ENCODE data around the gene GRM7.

The GRM7 gene

GRCh38 chr3:7215706-7216105 is 354.8 kb downstream of the GRM7 start:
- DNase-seq: no peak
- Mint-ChIP-seq H3K4me1 (no peaks in the 10 kb centered on the region), H3K9me3 (peaks cover 3 to 6% of the 10 kb centered on the region in 2 donors), H3K27ac (no peak overlapping the region), H3K27me3 (no peaks in the 10 kb centered on the region), H3K4me3 (no peak overlapping the region)
- no peak for ATAC-seq

DNA sequence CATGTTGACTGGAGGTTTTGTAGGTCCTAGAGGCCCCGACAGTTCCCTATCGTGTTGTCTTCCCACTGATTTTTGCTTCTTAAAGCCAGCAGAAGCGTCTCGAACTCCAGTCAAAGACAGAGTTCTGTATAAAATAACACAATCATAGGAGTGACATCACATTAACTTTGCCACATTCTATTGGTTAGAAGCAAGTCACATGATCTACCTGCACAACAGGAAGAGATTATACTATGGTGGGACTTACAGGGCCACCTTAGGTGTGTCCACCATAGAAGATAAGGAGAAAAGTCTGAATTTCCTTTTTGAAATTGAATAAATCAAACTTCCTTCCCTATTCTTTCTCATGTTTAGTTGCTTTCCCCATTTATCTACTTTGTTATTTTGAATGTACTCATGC is 365.5 kb downstream of the GRM7 start:
- Mint-ChIP-seq H3K4me3 (no peak overlapping the region), H3K27me3 (no peaks in the 10 kb centered on the region), H3K9me3 (peaks cover 0 to 8% of the 10 kb centered on the region in 2 donors), H3K27ac (no peak overlapping the region), H3K4me1 (no peaks in the 10 kb centered on the region)
- ATAC-seq: no peak
- DNase-seq: no peak

DNA sequence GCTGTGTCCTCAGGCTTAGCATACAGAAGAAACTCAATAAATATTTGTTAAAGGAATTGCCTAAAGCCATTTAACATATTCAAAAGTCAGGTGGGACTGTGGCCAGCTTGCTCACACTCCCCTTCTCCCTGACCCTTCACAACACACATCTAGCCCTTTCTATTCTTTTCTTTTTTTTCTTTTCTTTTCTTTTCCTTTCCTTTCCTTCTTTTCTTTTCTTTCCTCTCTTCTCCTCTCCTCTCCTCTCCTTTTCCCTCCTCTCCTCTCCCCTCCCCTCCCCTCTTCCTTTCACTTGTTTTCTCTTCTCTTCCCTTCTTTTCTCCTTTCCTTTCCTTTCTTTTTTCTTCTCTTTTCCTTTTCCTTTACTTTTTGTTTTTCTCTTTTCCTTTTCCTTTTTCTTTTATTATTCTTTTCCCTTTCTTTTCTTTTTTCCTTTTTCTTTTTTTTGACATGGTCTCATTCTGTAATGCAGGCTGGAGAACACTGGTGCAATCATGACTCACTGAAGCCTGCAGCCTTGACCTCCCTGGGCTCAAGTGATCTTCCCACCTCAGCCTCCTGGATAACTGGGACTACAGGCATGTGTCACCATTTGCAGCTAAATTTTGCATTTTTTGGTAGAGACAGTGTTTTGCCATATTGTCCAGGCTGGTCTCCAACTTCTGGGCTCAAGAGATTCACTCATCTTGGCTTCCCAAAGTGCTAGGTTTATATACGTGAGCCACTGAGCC is 377.8 kb downstream of the GRM7 start:
- no peak for DNase-seq
- Mint-ChIP-seq H3K9me3 (peaks cover 12% of the 10 kb centered on the region in 2 donors), H3K4me1 (no peaks in the 10 kb centered on the region), H3K27ac (no peak overlapping the region), H3K27me3 (no peaks in the 10 kb centered on the region), H3K4me3 (no peak overlapping the region)
- ATAC-seq: no peak

DNA sequence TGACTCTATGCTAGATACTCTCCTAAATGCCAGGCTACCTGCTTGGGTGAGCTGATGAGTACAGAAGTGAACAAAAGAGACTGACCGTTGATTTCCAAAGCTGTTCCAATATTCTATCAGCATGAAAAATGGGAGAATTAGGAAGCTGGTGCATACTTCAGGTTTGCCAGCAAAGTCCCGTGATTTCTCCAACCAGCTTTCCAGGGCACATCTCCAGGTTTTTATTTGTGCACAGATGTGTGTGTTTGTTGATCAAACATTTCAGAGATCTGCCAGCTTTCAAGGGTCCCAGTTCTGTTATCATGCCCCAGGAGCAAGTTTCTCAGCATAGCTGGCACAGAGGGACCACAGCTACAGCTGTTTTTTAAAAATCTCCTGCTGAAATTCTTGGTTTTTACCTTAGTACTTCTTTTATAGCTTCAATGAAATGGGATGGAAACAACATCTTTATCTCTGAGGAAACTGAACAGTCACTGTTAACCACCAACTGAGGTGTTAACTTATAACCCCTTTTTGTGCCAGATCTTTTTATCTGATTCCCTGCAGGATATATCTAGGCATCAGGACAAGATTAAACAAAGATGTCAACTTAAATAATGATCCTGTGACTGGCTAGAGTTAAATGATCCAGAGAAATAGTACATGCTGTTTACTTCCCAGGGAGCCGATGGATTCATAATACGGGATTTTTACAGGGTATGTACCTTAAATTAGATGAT is 380.8 kb downstream of the GRM7 start:
- no peaks in the 10 kb centered on the region for H3K4me1 Mint-ChIP-seq
- peaks cover 12% of the 10 kb centered on the region in 2 donors for H3K9me3 Mint-ChIP-seq
- no peak for DNase-seq
- no peak overlapping the region for H3K27ac Mint-ChIP-seq
- no peaks in the 10 kb centered on the region for H3K27me3 Mint-ChIP-seq
- no peak for ATAC-seq
- H3K4me3 Mint-ChIP-seq: no peak overlapping the region

DNA sequence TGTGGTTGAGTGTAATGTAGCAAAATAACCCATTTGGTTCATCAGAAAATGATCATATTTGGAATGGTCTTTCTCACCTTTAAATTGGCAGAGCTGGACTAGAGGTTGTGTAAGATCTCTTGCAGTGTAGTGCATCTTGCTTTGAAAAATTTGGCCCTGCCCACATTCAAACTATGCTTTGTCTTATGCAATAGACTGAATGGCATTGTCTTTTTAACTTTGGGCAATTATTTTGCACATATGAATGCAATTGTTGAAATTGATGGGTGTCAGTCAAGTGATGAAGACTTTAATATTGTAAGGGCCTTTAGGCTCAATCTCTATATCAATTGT is 381.4 kb downstream of the GRM7 start:
- DNase-seq (no peak), ATAC-seq (no peak)
- H3K27me3 Mint-ChIP-seq: no peaks in the 10 kb centered on the region
- H3K4me1 Mint-ChIP-seq: no peaks in the 10 kb centered on the region
- H3K27ac Mint-ChIP-seq: no peak overlapping the region
- H3K9me3 Mint-ChIP-seq: peaks cover 10 to 12% of the 10 kb centered on the region in 2 donors
- no peak overlapping the region for H3K4me3 Mint-ChIP-seq

DNA sequence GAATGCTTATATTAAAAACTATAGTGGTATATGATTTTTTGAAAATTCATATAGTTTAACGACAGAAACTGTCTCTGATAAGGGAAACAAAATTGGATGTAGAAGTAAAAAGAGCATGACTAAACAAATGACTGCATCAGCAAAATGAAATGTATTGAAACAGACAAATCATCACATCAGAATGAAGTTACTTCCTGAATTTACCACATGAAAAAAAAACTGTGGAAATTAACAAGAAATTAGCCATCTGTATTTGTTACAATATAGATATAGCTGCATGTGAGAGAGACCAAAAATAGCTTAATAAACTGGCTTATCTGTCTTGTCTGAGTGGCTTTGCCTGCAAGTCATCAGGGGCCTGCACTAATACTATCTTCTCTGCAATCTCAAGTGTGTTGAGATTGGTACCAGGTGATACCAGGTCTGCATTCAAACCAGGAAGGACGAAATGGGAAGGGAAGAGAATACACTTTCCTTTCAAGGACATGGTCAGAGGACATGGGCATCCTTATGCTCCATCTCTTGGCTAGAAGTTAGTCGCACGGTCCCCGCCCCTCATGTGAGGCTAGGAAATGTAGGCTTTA is 388.7 kb downstream of the GRM7 start:
- H3K4me1 Mint-ChIP-seq: no peaks in the 10 kb centered on the region
- peaks cover 0 to 5% of the 10 kb centered on the region in 2 donors for H3K9me3 Mint-ChIP-seq
- DNase-seq (no peak), ATAC-seq (no peak)
- no peaks in the 10 kb centered on the region for H3K27me3 Mint-ChIP-seq
- H3K27ac Mint-ChIP-seq: no peak overlapping the region
- H3K4me3 Mint-ChIP-seq: no peak overlapping the region

DNA sequence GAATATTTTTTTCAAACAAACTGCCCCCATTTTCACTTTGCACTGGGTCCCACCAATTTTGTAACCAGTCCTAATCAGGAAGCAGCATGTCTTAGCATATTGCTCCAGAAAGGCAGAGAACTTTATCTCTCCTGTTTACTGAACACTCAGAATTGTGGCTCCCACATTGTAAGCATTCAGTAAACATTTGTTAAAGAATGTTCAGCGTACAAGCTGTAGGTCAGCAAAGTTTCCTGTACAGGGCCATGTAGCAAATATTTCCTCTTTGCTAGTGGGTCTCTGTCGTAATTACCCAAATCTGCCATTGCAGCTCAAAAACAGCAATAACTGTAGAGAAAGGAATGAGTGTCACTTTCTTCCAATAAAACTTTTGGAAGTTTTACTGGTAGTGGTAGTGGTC is 393.3 kb downstream of the GRM7 start:
- Mint-ChIP-seq H3K9me3 (peaks cover 10 to 19% of the 10 kb centered on the region in 2 donors), H3K27me3 (no peaks in the 10 kb centered on the region), H3K4me1 (no peaks in the 10 kb centered on the region), H3K27ac (no peak overlapping the region), H3K4me3 (no peak overlapping the region)
- no peak for ATAC-seq
- DNase-seq: no peak

DNA sequence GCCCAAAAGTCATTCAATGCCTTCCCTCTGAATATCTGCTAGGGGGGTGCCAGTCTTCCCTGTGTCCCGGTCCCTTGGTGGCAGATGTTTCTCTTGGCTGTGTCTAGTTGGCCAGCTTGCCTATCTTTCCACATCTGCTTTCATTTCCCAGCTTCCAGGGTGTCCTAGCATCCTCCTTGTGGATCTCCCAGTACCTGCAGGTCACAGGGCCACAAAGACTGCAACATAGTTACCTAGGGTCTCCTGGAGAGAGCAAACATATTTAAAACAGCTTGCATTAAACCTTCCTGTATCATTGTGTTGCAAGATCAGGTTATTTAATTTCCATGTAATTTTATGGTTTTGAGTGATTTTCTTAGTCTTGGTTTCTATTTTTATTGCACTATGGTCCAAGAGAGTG is 400.1 kb downstream of the GRM7 start:
- ATAC-seq (no peak), DNase-seq (no peak)
- H3K27ac Mint-ChIP-seq: no peak overlapping the region
- H3K27me3 Mint-ChIP-seq: no peaks in the 10 kb centered on the region
- no peak overlapping the region for H3K4me3 Mint-ChIP-seq
- H3K4me1 Mint-ChIP-seq: no peaks in the 10 kb centered on the region
- H3K9me3 Mint-ChIP-seq: peaks cover 10 to 20% of the 10 kb centered on the region in 2 donors

DNA sequence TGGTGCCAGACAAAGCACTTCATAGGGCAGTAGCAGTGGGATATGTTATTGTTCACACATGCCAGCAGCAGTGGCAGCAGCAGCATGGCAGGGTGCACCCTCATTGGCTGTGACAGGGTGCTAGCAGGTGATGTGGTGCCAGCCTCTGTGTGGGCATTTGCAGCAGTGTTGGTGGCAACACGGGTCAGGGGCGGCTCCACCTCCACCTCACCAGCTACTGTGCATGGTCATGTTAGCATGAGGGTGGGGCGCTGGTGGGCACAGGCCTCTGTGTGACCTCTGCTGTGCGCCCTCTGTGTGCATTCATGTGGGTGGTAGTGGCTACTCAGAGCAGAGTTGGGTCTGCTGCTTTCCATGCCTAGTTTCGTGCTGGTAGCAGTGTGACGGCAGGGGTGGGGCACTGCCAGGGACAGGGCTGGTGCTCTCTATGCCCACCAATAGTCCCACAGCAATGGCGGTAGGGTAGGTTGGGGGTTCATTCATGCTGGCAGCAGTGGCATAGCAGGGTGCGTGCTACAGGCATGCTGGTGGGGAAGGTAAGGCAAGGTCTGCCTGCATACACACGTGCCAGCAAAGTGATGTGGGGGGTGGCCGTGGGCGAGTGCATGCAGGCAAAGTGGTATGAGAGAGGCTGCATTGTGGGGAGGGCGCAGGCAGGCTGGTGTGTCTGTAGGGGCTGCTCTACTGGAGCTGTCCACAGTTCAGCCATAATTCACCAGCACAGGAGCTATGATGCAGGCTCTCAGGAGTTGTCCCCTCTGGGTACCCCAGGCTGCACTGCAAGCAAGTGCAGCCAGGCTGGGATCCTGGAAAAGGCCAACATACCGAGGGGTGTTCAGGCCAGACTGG is 402.7 kb downstream of the GRM7 start:
- DNase-seq (no peak), ATAC-seq (no peak)
- peaks cover 0 to 7% of the 10 kb centered on the region in 2 donors for H3K9me3 Mint-ChIP-seq
- no peaks in the 10 kb centered on the region for H3K4me1 Mint-ChIP-seq
- H3K4me3 Mint-ChIP-seq: no peak overlapping the region
- no peaks in the 10 kb centered on the region for H3K27me3 Mint-ChIP-seq
- no peak overlapping the region for H3K27ac Mint-ChIP-seq

GRCh38 chr3:7264196-7264526 is 403.2 kb downstream of the GRM7 start:
- peaks cover 0 to 7% of the 10 kb centered on the region in 2 donors for H3K9me3 Mint-ChIP-seq
- no peak for ATAC-seq
- H3K4me1 Mint-ChIP-seq: no peaks in the 10 kb centered on the region
- no peak for DNase-seq
- no peak overlapping the region for H3K4me3 Mint-ChIP-seq
- H3K27ac Mint-ChIP-seq: no peak overlapping the region
- no peaks in the 10 kb centered on the region for H3K27me3 Mint-ChIP-seq

DNA sequence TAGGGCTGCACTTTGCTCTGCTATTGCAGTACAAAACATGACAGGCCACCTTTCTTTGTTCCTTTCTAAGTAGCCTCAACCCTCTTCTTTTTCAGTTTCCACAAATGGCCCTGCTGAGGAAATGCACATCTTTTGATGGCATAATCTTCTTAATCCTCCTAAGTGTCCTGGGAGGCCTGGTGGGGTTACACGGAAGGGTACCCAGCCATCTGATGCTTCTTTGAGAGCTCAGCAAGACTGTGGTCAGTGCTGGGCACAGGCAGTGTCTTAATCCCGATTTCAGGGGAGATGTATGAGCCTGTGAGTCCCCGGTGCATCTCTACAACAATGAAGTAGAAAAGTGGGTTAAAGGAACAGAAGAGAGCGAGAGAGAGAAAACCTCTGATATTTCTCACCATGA is 404.8 kb downstream of the GRM7 start:
- Mint-ChIP-seq H3K27me3 (no peaks in the 10 kb centered on the region), H3K4me3 (no peak overlapping the region), H3K4me1 (no peaks in the 10 kb centered on the region), H3K27ac (no peak overlapping the region), H3K9me3 (no peaks in the 10 kb centered on the region)
- DNase-seq: no peak
- no peak for ATAC-seq

GRCh38 chr3:7266551-7266950 is 405.6 kb downstream of the GRM7 start:
- Mint-ChIP-seq H3K4me1 (no peaks in the 10 kb centered on the region), H3K9me3 (no peaks in the 10 kb centered on the region), H3K4me3 (no peak overlapping the region), H3K27ac (no peak overlapping the region), H3K27me3 (no peaks in the 10 kb centered on the region)
- ATAC-seq (no peak), DNase-seq (no peak)

DNA sequence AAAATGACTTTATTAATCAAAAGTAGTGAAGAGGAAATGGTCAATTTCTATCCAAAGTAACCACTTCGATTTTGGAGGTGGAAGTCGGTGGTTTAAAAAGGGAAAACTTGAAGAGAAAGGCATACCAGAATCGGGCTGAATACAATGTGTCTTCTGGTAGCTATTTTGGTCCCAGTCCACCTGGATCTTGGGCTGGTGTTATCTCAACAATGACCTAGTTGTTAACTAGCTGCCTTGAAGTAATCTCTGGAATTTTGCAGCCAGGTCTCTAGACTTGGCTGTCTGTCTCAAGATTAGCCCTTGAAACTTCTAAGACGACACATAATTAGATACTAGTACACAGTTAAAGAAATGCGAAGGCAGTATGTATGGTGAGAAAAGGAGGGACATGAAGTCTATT is 409.8 kb downstream of the GRM7 start:
- no peak for ATAC-seq
- no peak overlapping the region for H3K4me3 Mint-ChIP-seq
- H3K27me3 Mint-ChIP-seq: no peaks in the 10 kb centered on the region
- no peaks in the 10 kb centered on the region for H3K4me1 Mint-ChIP-seq
- no peak overlapping the region for H3K27ac Mint-ChIP-seq
- peaks cover 0 to 8% of the 10 kb centered on the region in 2 donors for H3K9me3 Mint-ChIP-seq
- DNase-seq: no peak

- Mint-ChIP-seq H3K27me3 (no peaks in the 10 kb centered on the region), H3K27ac (no peak overlapping the region), H3K4me3 (no peak overlapping the region), H3K9me3 (peaks cover 0 to 8% of the 10 kb centered on the region in 2 donors), H3K4me1 (no peaks in the 10 kb centered on the region)
- DNase-seq (no peak), ATAC-seq (no peak)
These were observed 410.7 kb downstream of the GRM7 start for GRCh38 chr3:7271631-7272030.

GRCh38 chr3:7272203-7272602 is 411.3 kb downstream of the GRM7 start:
- ATAC-seq (no peak), DNase-seq (no peak)
- Mint-ChIP-seq H3K27ac (no peak overlapping the region), H3K27me3 (no peaks in the 10 kb centered on the region), H3K4me3 (no peak overlapping the region), H3K9me3 (peaks cover 0 to 8% of the 10 kb centered on the region in 2 donors), H3K4me1 (no peaks in the 10 kb centered on the region)

GRCh38 chr3:7275396-7275795 is 414.5 kb downstream of the GRM7 start:
- Mint-ChIP-seq H3K4me1 (no peaks in the 10 kb centered on the region), H3K27ac (no peak overlapping the region), H3K9me3 (peaks cover 0 to 8% of the 10 kb centered on the region in 2 donors), H3K4me3 (no peak overlapping the region), H3K27me3 (no peaks in the 10 kb centered on the region)
- no peak for ATAC-seq
- no peak for DNase-seq

Measured in stimulated activated naive CD8-positive, alpha-beta T cell treated with anti-CD3 and anti-CD28 coated beads, Interleukin-15, amount 100 ng/mL, for 72 hours (primary cell).